OCI-LY1 (cell line): ENCODE measurements around the gene KIF18A.

ENCODE experiments used
- EZH2 ChIP-seq: fragments of 200-600 bp; sonication (generic), shearing (Covaris generic); IDR thresholded peaks from 2 replicates; pipeline ENCODE4 v1.8.0; 2017; ENCODE audit warnings: borderline replicate concordance, mixed run types, mild to moderate bottlenecking, antibody characterized with exemption, low read length, moderate library complexity, mixed read lengths
- TF ChIP-seq, protein P1 (sequence below): fragments of 200-600 bp; sonication (generic), shearing (Covaris generic); IDR thresholded peaks from 2 replicates; pipeline ENCODE4 v1.5.1; 2017; ENCODE audit warnings: mild to moderate bottlenecking, antibody characterized with exemption, low read length, moderate library complexity, mixed read lengths

DNA sequence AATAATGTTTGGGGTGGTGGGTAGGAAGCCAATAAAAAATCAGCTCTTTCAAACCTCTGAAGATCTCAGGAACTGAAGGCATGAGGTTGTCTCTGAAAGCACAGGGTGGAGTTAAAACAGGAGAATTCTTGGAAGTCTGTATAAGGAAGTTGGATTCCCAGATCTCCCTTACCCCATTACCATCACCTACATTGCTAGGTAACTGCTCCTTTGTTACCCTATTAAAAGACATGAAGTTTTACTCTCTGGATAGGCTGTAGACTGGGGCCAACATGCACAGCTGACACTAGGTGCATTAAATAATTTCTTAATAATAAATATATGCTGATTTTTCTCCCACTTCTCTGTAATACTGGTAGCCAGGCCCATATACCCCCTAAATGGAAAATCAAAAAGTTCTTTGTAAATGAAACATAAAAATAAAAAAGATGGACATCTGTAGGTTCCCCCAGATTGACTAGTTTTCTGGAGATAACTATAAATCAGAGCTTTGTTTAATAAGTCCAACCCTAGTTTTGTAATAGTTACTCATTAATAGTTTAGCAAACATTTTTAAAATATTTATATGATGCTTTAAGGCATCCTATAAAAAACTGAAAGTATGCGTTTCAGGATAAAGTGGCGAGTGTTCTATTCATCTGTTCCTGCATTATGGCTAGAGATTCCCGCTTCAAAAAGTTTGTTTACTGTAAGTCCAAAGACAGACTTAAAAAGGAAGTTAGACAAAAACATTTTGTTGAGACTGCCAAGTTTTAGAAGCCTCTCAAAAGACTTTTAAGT is 63.8 kb downstream of the KIF18A start:
- TF ChIP-seq, protein P1, sequence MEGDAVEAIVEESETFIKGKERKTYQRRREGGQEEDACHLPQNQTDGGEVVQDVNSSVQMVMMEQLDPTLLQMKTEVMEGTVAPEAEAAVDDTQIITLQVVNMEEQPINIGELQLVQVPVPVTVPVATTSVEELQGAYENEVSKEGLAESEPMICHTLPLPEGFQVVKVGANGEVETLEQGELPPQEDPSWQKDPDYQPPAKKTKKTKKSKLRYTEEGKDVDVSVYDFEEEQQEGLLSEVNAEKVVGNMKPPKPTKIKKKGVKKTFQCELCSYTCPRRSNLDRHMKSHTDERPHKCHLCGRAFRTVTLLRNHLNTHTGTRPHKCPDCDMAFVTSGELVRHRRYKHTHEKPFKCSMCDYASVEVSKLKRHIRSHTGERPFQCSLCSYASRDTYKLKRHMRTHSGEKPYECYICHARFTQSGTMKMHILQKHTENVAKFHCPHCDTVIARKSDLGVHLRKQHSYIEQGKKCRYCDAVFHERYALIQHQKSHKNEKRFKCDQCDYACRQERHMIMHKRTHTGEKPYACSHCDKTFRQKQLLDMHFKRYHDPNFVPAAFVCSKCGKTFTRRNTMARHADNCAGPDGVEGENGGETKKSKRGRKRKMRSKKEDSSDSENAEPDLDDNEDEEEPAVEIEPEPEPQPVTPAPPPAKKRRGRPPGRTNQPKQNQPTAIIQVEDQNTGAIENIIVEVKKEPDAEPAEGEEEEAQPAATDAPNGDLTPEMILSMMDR: no peak
- no peak for TF ChIP-seq EZH2
